A549 (cell line): ENCODE measurements around the gene SART3. TPM values are rescaled to one million over a fixed set of nuclear protein-coding genes. Genes with fewer than 3 reads are reported as not detected.
A peak's percentile ranks its signal among the peaks of the same experiment; 100 is the strongest.

Source experiments
- ATAC-seq, 2 experiments: fragments of 200-7000 bp in 1 of 2; fragments of >200 bp in 1 of 2; cut with Nextera tagmentation in 1 of 2; cut with Tn5 transposase in 1 of 2; 3 replicates each; pipeline versions ENCODE4 v1.8.0 to v1.9.1; 2018 to 2020; ENCODE audit warnings: mild to moderate bottlenecking in 1 of 2, moderate library complexity in 1 of 2
- CTCF ChIA-PET: fragments of 300-600 bp; sonication (Branson Sonifier 250); formaldehyde crosslinking; extraction: SDS; loops from one replicate; lab custom pipeline; 2021; ENCODE audit warnings: antibody characterized with exemption, inconsistent platforms; lab: Yijun Ruan, JAX
- POLR2A ChIA-PET: fragments of 350-600 bp; formaldehyde crosslinking; extraction: SDS; loops from one replicate; lab custom pipeline; 2021; ENCODE audit warnings: antibody characterized with exemption, inconsistent platforms; lab: Yijun Ruan, JAX
- DNase-seq, 2 experiments: peaks; one replicate each; pipeline versions ENCODE4 v3.0.0 to v3.0.0-alpha.2; 2011 to 2016; ENCODE audit warnings: low read depth in 1 of 2, low spot score in 1 of 2
- FAIRE-seq: peaks from 2 replicates; lab custom pipeline; 2011; peaks lifted over from hg19 to GRCh38; lab: Jason Lieb, UNC
- H3K27ac ChIP-seq, 2 experiments: fragments of >200 bp; sonication (Bioruptor Twin); formaldehyde crosslinking; 3 replicates each; pipeline ENCODE4 v1.5.1; 2016 to 2017
- H3K4me1 ChIP-seq: fragments of >200 bp; sonication (Bioruptor Twin); formaldehyde crosslinking; 3 replicates; pipeline ENCODE4 v1.6.1; 2016
- H3K4me2 ChIP-seq: fragments of >200 bp; sonication (Bioruptor Twin); formaldehyde crosslinking; 3 replicates; pipeline ENCODE4 v1.6.1; 2016
- H3K4me3 ChIP-seq: fragments of >200 bp; sonication (Bioruptor Twin); formaldehyde crosslinking; 3 replicates; pipeline ENCODE4 v1.5.1; 2016
- H3K9me3 ChIP-seq: fragments of >200 bp; sonication (Bioruptor Twin); formaldehyde crosslinking; 3 replicates; pipeline ENCODE4 v1.6.1; 2016
- CHD2 ChIP-seq: fragments of 150-350 bp; IDR thresholded peaks from 2 replicates; pipeline ENCODE4 v1.6.1; 2014; ENCODE audit warnings: low read length; ENCODE audit not compliant: partially characterized antibody
- EHF ChIP-seq: fragments of 250-450 bp; sonication (Bioruptor Pico); IDR thresholded peaks from 2 replicates; pipeline ENCODE4 v1.5.0; 2020; ENCODE audit warnings: mild to moderate bottlenecking
- FOSL2 ChIP-seq, 2 experiments: fragments of 450-650 bp in 1 of 2; fragments of >200 bp in 1 of 2; sonication (Bioruptor Twin) in 1 of 2; formaldehyde crosslinking; IDR thresholded peaks; 2 replicates each; pipeline versions ENCODE4 v1.5.0 to v1.6.1; 2016 to 2020; ENCODE audit warnings: mild to moderate bottlenecking in 1 of 2, moderate library complexity in 1 of 2
- FOXS1 ChIP-seq: fragments of 250-450 bp; sonication (Bioruptor Pico); IDR thresholded peaks from 2 replicates; pipeline ENCODE4 v1.5.0; 2020; ENCODE audit warnings: mild to moderate bottlenecking, moderate library complexity
- GATA3 ChIP-seq: IDR thresholded peaks from 2 replicates; pipeline ENCODE4 v1.6.1; 2012; ENCODE audit warnings: borderline replicate concordance
- HDAC2 ChIP-seq: fragments of 200-600 bp; sonication (generic); IDR thresholded peaks from 2 replicates; pipeline ENCODE4 v1.6.1; 2016
- JUN ChIP-seq, 2 experiments: fragments of >200 bp; sonication (Bioruptor Twin); formaldehyde crosslinking; IDR thresholded peaks; 2 replicates in 1 of 2; 3 replicates in 1 of 2; pipeline ENCODE4 v1.6.1; 2016 to 2017
- KDM1A ChIP-seq: fragments of 200-600 bp; sonication (generic); IDR thresholded peaks from 2 replicates; pipeline ENCODE4 v1.6.1; 2016; ENCODE audit warnings: low read depth, mild to moderate bottlenecking
- KDM5A ChIP-seq: fragments of 200-600 bp; sonication (generic); IDR thresholded peaks from 2 replicates; pipeline ENCODE4 v1.6.1; 2016; ENCODE audit warnings: antibody characterized with exemption, mild to moderate bottlenecking
- MAFK ChIP-seq: fragments of 450-650 bp; IDR thresholded peaks from 2 replicates; pipeline ENCODE4 v1.6.1; 2014; ENCODE audit not compliant: partially characterized antibody
- MAX ChIP-seq: IDR thresholded peaks from 2 replicates; pipeline ENCODE4 v1.6.1; 2012
- MYC ChIP-seq: IDR thresholded peaks from 2 replicates; pipeline ENCODE4 v1.6.1; 2012; ENCODE audit warnings: mild to moderate bottlenecking, inconsistent platforms, low read length, improper control_type of control experiment, borderline replicate concordance
- NFE2L2 ChIP-seq: fragments of 150-350 bp; conservative IDR thresholded peaks from 2 replicates; pipeline ENCODE4 v1.6.1; 2014; ENCODE audit warnings: low read length
- NPAS2 ChIP-seq: fragments of 250-450 bp; sonication (Bioruptor Pico); IDR thresholded peaks from 2 replicates; pipeline ENCODE4 v1.8.0; 2022; ENCODE audit warnings: mild to moderate bottlenecking, moderate library complexity, borderline replicate concordance
- POLR2A ChIP-seq: IDR thresholded peaks from 2 replicates; pipeline ENCODE4 v1.6.1; 2012; ENCODE audit warnings: mild to moderate bottlenecking, low read length
- TFCP2L1 ChIP-seq: fragments of 250-450 bp; sonication (Bioruptor Pico); IDR thresholded peaks from 2 replicates; pipeline ENCODE4 v1.5.0; 2021; ENCODE audit warnings: mild to moderate bottlenecking
- TP53 ChIP-seq: fragments of 250-450 bp; sonication (Bioruptor Pico); IDR thresholded peaks from 2 replicates; pipeline ENCODE4 v1.5.0; 2021; ENCODE audit warnings: mild to moderate bottlenecking, moderate library complexity
- USF2 ChIP-seq: fragments of 450-650 bp; IDR thresholded peaks from 2 replicates; pipeline ENCODE4 v1.6.1; 2014; ENCODE audit warnings: antibody characterized with exemption
- ZNF302 ChIP-seq: fragments of 250-450 bp; sonication (Bioruptor Pico); IDR thresholded peaks from 2 replicates; pipeline ENCODE4 v1.9.0; 2021; ENCODE audit warnings: inconsistent platforms, mild to moderate bottlenecking, moderate library complexity
- WGBS: methylation state at CpG from one replicate; pipeline ENCODE4 v1.1.6; 2017; ENCODE audit errors: missing lambda C conversion rate; 5-methylcytosine and 5-hydroxymethylcytosine counted together
- polyA plus RNA-seq, 4 experiments: library from polyadenylated mRNA; depleted of rRNA in 3 of 4; stranded (reverse); fragments of >200 nt; fragmentation: RNase III in 1 of 4; extraction: RNeasy Plus Mini Kit Qiagen cat#74134 plus additional on column Dnase treatment in 1 of 4; gene quantifications; 2 replicates in 3 of 4; 3 replicates in 1 of 4; pipeline ENCODE4 v1.2.3, GENCODE V29; 2011 to 2017

Gene SART3
- polyA plus RNA-seq, 2 of the 4 experiments (the other 2 are of a cell fraction): 52.7 to 77.2 TPM

GRCh38 chr12:108567406-108568337, 6.7 kb upstream of the SART3 start (continued):
- TF ChIP-seq EHF (CRISPR knock-in tag) (no peak), NFE2L2 (no peak)

GRCh38 chr12:108566452-108566851, 5.5 kb upstream of the SART3 start:
- DNase-seq (no peak), FAIRE-seq (no peak), ATAC-seq (no peak)
- peak overlapping the region; percentile 27 for H3K4me2 ChIP-seq
- TF ChIP-seq KDM5A (no peak), HDAC2 (no peak), ZNF302 (CRISPR knock-in tag) (no peak), MAX (no peak), POLR2A (no peak), TFCP2L1 (CRISPR knock-in tag) (no peak), NFE2L2 (no peak), MAFK (no peak), EHF (CRISPR knock-in tag) (no peak), GATA3 (no peak), TP53 (CRISPR knock-in tag) (no peak)
- ChIA-PET CTCF (interaction anchor here (1.0 to 22.8 kb wide), 3 partner anchors 47 to 246 kb away, joined by 3 to 533 read pairs (median 20); no protein-coding TSS in a partner anchor), POLR2A (interaction anchor here (0.9 kb wide), 1 partner anchor 488 kb away, joined by 3 read pairs; no protein-coding TSS in a partner anchor)
- no peak overlapping the region for H3K4me3 ChIP-seq
- peak overlapping the region; percentile 50 to 72; a peak in 5 of 6 replicates for H3K27ac ChIP-seq
- H3K9me3 ChIP-seq: no peaks in the 10 kb centered on the region
- H3K4me1 ChIP-seq: peaks cover 24% of the 10 kb centered on the region
- 98% methylated on average over 4 of the region's 4 CpGs for WGBS

GRCh38 chr12:108565976-108566375, 5.0 kb upstream of the SART3 start:
- POLR2A ChIA-PET: interaction anchor here (0.9 kb wide), 1 partner anchor 488 kb away, joined by 3 read pairs; no protein-coding TSS in a partner anchor
- no peak for FAIRE-seq
- H3K4me2 ChIP-seq: peak overlapping the region; percentile 27

DNA sequence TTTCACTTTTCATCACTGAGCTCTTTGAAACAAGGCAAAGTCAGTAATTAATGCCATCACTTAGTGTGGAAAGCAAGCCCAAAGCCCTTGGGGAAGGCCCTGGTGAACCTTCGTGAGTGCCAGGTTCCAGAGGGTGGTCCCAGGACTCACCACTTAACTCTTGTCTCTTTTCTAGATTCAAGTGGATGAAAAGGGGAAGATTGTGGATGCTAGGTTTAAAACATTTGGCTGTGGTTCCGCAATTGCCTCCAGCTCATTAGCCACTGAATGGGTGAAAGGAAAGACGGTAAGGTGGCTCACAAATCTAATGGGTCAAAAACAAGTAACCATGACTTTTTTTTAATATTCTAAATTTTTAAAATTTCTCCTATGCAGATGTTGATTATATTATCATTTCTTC, 4.2 kb upstream of the SART3 start:
- FAIRE-seq: no peak
- H3K4me2 ChIP-seq: no peak overlapping the region
- CTCF ChIA-PET: interaction anchor here (1.0 to 22.8 kb wide), 16 partner anchors 8 to 554 kb away, joined by 3 to 533 read pairs (median 6); no protein-coding TSS in a partner anchor
- no peak overlapping the region for H3K4me3 ChIP-seq
- no peak for TF ChIP-seq CHD2
- no peak for TF ChIP-seq POLR2A
- no peak for TF ChIP-seq JUN (IDR thresholded peaks at IDR 0.05)
- no peak for TF ChIP-seq FOXS1 (CRISPR knock-in tag)
- TF ChIP-seq, all 56 proteins: peak for 0
- H3K4me1 ChIP-seq: peaks cover 24% of the 10 kb centered on the region
- no peaks in the 10 kb centered on the region for H3K9me3 ChIP-seq
- H3K27ac ChIP-seq: peak overlapping the region in 1 of 2 experiments; percentile 31; a peak in 2 of 6 replicates
- POLR2A ChIA-PET: no interaction called here
- DNase-seq (no peak), ATAC-seq (no peak)
- WGBS: 94% methylated on average over 3 of the region's 3 CpGs

More at GRCh38 chr12:108565976-108566375, 5.0 kb upstream of the SART3 start:
- ATAC-seq (no peak), DNase-seq (peak; percentile 48 to 78)
- 0% methylated on average over 2 of the region's 2 CpGs for WGBS
- TF ChIP-seq KDM1A (no peak), NPAS2 (CRISPR knock-in tag) (no peak), USF2 (peak; percentile 68; the same call in 1 of the 2 replicates), MAX (peak; percentile 91), FOSL2 (IDR thresholded peaks at IDR 0.05) (no peak), FOSL2 (CRISPR knock-in tag; IDR thresholded peaks at IDR 0.05) (peak; percentile 46; the same call in 1 of the 2 replicates), GATA3 (no peak), MYC (peak; percentile 69; the same call in 1 of the 2 replicates)
- H3K4me1 ChIP-seq: peaks cover 24% of the 10 kb centered on the region
- no peak overlapping the region for H3K4me3 ChIP-seq
- peak overlapping the region; percentile 50 to 72; a peak in 5 of 6 replicates for H3K27ac ChIP-seq
- no peaks in the 10 kb centered on the region for H3K9me3 ChIP-seq
- CTCF ChIA-PET: interaction anchor here (2.3 to 22.8 kb wide), 4 partner anchors 47 to 388 kb away, joined by 8 to 533 read pairs (median 15); no protein-coding TSS in a partner anchor
